ENCODE data around the gene MAD1L1.
"Not testable (repeated sequence)": the region's sequence is repeated elsewhere in the genome, so short reads cannot be mapped to it uniquely, and the experiment has no call there.

Gene MAD1L1

DNA sequence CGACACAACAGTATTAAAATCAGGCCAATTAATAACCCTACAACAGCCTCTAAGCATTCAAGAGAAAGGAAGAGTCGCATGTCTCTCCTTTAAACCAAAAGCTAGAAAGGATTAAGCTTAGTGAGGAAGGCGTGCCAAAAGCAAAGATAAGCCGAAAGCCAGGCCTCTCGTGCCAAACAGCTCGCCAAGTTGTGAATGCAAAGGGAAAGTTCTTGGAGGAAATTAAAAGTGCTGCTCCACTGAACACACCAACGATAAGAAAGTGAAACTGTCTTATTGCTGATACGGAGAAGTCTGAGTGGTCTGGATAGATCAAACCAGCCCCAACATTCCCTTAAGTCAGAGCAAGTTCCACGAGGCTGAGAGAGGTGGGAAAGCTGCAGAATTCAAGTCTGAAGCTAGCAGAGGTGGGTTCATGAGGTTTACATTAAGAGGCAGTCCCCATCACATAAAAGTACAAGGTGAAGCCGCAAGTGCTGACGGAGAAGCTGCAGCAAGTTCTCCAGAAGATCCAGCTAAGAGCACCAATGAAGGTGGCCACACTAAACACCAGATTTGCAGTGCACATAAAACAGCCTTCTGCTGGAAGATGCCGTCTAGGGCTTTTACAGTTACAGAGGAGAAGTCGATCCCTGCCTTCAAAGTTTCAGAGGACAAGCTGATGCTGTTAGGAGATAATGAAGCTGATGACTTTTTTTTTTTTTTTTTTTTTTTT, 194.8 kb downstream of the MAD1L1 start:
- no peak for DNase-seq

GRCh38 chr7:2037301-2037807, 195.4 kb downstream of the MAD1L1 start:
- no peak for DNase-seq

GRCh38 chr7:2036786-2037185, 196.0 kb downstream of the MAD1L1 start:
- DNase-seq = no peak

GRCh38 chr7:2036201-2036600, 196.5 kb downstream of the MAD1L1 start:
- not testable (repeated sequence) for DNase-seq

DNA sequence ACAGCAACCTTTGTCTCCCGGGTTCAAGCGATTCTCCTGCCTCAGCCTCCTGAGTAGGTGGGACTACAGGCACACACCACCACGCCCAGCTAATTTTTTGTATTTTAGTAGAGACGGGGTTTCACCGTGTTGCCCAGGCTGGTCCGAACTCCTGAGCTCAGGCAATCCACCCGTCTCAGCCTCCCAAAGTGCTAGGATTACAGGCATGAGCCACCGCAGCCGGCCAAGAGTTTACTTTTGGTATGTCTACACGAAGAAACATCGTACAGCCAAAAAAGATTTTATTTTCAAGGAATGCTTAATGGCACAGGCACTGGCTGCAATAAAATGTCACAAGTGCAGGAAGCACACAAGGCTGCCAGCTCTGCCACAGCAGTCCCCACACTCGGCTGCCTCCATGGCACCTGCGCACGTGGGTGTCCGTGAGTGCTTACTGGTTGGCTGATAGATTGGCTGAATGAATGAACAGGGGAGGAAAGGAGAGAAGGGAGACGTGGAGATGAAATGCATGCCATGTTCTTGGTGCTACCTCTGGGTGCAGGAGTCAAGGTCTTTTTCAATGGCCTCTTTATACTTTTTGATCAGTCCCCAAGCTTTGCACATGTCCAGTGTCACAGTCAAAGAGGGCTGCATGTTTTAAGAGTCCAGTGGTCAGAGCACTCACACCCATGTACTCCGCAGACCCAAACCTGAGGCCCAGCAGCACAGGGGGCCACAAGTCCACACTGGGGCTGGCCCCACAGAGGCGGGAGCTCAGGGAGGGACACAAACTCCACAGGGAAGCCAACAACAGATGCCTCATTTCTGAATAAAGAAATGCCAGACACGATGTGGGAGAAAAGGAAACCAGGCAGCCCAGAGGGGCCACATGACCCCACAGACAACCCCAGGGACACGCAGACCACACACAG, 198.2 kb downstream of the MAD1L1 start:
- no peak for DNase-seq

GRCh38 chr7:2033586-2034135, 199.1 kb downstream of the MAD1L1 start:
- DNase-seq = no peak

- DNase-seq = no peak
These were observed 199.8 kb downstream of the MAD1L1 start for GRCh38 chr7:2032876-2033407.

DNA sequence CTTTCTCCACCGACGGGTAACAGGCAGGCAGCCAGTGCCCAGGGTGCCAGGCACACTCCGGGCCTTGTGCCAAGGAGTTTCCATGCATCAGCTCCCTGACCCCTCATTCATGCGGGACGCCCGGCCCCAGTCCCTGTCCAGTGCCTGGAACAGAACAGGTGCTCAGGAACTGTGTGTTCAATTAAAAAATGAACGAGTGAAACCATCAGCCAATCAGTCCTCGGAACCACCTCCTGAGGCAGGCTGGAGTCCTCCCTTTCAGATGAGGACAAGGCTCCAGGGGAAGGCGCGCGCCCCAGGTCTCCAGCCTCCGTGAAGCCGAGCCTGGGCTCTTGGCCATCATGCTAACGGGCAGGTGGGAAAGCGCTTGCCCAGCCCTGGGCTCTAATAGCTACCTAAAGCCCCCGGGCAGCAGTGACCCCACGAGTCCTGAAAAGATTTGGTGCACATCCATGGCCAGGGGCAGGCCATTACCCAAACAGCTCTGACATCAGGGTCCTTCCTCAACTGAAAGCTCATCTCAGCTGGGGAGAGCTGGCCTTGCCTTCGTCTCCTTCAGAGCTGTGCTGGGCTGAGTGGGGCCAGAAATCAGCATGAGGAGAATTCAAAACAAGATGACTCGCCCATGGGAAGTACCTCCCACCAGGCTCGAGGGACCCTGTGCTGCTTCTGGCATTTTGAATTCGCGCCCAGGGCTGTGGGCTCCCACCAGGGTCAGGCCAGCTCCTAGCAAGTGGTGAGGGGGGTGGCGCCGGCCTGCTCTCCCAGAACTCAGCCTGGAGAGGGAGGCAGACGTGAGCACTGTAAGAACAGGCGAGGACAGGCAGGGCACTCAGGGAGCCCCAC, 200.5 kb downstream of the MAD1L1 start:
- DNase-seq = no peak

- no peak for DNase-seq
These were observed 201.3 kb downstream of the MAD1L1 start for GRCh38 chr7:2031451-2031845.

GRCh38 chr7:2030475-2031450, 202.0 kb downstream of the MAD1L1 start:
- DNase-seq = no peak

GRCh38 chr7:2029936-2030335, 202.8 kb downstream of the MAD1L1 start:
- no peak for DNase-seq

DNA sequence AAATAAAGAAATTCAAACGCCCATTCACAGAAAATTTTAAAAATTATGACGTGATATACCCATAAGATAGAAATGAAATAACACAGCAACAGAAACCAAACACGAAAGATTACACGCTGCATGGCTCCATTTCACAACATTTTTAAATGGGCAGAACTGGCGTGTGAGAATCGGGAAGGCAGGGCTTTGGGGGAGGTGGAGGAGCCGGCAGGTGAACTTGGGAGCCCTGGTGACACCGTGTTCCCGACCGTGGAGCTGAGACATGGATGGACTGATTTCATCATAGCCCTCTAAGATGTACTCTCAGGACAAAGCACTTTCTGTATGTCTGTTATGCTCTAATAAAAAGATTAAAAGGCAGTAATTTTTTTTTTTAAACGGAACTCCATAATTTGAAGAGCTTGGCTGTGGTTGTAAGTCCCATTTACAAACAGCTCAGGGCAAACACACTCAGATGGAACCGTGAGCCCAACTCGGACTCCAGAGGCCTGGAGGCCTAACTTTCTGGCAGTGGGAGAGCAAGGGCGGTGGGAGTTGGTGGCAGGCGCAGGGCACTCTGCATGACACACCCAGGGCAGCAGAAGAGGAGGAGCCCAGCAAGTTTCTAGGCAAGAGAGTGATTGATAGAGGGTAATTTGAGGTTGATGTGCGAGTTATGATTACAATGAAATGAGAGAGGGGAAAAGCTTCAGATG, 203.4 kb downstream of the MAD1L1 start:
- DNase-seq = no peak

DNA sequence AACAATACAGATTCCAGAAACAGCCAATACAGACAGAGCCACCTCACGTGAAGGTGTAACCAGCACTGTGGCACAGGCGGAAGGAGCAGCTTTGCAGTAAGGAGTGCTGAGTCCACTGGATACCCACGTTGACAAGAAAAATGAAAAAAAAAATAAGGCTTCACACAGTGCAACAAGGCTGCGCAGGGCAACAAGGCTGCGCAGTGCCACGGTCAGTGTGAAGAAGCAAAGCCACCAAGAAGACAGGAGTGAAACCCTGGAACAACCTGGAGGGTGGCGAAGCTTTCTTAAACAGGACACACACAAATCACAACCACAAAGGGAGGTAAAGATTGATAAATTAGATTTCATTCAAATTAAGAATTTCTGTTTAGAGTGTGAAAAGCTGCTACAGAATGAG, 204.0 kb downstream of the MAD1L1 start:
- no peak for DNase-seq

- no peak for DNase-seq
These were observed 207.6 kb downstream of the MAD1L1 start for GRCh38 chr7:2025188-2025587.

DNA sequence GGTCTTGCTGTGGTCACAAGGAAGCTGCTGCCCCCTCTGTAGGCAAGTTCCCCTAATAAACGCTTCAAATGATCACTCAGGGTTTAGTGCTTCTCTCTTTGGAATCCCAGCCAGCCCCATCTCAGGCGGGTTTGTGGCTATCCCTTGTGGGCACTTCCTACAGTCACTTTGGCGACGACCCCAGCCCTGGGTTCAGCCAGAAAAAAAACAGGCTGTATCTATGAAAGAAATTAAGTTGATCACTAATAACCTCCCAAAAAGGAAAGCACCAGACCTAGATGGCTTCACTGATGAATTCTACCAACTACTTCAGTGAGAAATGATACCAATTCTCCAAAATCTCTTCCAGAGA, 208.2 kb downstream of the MAD1L1 start:
- no peak for DNase-seq

GRCh38 chr7:2023877-2024566, 208.7 kb downstream of the MAD1L1 start:
- no peak for DNase-seq

DNA sequence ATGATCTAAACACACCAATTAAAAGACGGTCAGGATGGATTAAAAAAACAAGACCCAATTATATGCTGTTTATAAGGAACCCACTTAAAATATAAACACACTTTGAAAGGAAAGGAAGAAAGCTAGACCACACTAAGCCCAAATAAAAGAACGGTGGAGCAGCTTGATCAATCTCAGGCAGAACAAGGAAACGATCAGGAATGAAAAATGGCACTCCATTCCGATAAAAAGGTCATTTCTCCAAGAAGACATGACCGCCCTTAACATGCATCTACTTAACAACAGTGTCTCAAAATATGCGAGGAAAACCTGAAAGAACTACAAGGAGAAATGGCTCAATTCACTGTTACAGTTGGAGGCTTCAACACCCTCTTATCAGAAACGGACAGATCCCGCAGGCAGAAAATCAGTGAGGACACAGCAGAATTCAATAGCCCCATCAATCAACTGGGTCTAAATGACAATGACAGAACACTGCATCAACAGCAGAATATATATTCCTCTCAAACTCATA, 210.0 kb downstream of the MAD1L1 start:
- DNase-seq = no peak

DNA sequence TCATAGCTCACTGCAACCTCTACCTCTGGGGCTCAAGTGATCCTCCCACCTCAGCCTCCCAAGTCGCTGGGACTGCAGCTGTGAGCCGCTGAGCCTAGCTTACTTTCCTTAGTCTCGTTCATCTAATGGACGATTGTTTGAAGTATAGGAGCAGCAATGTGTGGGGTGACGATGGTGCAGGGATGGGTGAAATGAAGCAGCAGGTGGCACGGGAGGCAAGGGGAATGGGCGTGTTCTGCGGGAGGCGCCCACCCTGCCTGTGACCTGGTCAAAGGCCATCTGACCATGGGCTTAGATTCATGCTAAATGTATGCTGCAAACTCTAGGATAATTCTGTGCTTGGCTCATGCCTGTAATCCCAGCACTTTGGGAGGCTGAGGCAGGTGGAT, 210.7 kb downstream of the MAD1L1 start:
- no peak for DNase-seq

- DNase-seq = peak; percentile 19
These were observed 212.8 kb downstream of the MAD1L1 start for GRCh38 chr7:2019711-2020511.
